Fibroblast of peridontal ligament (primary cell): ENCODE measurements around the gene EPHA4.

Experiments
- DNase-seq: peaks from one replicate; pipeline ENCODE4 v3.0.0-alpha.2; 2010; ENCODE audit errors: extremely low read depth

Gene EPHA4

DNA sequence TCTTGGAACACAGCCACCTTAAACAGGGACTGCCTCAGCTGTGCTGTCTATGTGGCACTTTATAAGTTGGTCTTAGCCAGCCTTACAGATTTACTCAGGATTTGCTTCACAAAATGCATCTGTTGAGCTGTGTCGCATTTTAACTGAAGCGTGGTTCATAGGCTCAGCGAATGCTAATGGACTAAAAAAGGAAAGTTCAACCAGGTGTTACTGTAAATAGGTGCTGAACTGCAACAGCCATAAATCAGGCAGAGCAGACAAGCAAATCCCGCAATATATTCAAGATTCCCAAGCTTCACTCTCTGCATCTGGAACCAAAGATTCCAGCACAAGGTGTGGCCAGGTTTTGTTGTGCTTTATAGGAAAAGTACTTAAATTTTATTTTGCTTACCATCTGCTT is 130.0 kb downstream of the EPHA4 start:
- DNase-seq: no peak

DNA sequence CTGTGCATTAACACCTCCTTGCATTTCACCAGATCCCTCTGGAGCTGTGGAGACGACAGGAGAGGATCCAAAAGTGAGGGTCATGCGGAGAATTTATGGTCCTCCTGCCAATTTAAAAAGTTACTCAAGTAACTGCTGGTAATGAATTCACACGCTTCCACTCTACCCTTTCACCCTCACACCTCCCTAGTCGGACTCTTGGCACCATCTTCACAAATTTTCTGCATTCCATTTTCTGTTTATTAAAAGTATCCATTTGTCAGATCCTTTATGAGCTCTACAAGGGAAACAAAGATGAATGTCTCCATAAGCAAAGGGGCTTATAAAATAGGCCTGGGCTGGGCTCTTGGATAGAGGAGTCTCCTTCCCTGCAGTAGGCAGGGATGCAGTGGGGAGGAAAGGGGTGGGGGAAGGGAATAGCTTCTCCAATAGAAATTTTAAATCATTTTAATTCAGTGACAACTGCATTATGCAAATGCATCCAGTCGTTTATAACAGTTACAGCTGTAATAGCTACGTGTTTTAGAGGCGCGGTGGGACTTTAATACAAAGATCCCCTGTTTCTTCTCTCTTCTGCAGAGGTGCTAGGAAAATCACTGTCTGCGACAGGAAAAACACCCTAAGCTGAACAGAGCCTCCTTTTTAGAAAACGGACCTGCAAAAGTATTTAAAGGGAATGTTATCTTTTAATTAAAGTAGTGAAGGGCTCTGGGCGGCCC is 132.2 kb downstream of the EPHA4 start:
- DNase-seq: no peak

DNA sequence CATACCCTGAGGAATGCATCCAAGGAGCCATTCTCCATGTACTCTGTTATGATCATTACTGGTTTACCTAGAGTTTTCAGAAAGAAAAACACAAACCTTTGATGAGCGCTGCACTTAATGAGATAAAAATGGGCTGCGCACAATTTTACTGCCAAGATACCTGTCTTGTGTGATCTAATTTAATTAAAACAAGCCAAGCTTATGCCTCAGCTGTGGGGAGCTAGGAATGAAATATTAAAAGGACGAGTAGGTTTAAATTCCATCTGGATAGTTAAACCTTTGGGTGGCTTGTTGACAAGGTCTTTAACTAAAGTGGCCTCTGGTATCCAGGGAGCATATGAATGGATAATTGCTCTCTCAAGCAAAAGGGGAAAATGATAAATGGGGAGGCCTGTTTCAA is 135.0 kb downstream of the EPHA4 start:
- DNase-seq: no peak

DNA sequence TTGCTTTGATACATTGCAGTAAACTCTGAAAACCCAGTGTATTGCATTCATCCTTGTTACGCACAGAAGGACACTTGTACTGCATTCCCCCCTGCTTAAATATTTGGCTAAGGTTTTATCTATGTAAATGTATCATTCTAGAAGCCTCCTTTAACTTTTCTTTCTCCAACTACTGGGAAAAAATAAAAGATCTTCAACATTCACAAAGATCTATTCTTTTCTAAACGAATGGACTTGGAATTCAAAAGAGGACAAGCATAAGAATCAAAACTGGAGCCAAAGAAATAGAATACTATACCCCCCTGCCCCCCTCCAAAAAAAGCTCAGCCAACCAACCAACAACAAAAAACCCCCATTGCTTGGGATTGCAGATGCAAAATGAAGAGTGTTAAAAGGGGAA is 136.9 kb downstream of the EPHA4 start:
- no peak for DNase-seq

DNA sequence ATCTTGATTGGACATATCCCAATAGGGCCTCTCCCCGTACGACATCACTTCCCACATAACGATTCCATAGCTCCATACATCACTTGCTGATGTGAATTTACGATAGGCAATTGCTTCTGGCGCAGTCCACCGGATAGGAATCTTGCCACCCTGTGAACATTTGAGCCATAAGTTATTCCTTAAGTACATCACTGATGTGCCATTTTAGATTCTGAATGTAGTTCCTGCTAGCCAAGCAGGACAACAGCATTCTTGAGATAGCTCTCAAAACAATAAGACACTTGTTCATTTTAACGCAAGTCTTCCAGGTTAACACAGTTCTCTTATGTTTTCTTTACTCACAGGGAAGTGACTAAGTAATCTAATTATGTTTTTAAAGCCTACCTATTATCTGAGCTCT is 138.0 kb downstream of the EPHA4 start:
- no peak for DNase-seq

DNA sequence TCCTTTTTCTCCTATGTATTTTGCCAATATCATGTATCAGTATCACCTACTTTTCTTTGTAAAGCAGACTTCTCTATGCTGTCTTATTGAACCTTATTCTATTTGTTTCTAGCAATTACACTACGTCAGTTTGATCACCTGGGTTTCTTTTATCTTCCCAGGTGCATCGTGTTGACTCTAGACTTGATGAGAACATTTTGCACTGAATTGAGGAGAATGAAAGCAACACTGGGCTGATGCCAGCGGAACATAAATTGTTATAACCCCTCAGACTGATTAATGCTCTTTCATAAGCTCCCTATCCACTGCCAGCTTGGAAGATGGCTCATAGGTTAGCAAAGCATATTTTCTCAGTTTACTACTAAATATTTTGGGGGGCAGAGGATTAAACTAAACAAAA is 140.6 kb downstream of the EPHA4 start:
- no peak for DNase-seq

DNA sequence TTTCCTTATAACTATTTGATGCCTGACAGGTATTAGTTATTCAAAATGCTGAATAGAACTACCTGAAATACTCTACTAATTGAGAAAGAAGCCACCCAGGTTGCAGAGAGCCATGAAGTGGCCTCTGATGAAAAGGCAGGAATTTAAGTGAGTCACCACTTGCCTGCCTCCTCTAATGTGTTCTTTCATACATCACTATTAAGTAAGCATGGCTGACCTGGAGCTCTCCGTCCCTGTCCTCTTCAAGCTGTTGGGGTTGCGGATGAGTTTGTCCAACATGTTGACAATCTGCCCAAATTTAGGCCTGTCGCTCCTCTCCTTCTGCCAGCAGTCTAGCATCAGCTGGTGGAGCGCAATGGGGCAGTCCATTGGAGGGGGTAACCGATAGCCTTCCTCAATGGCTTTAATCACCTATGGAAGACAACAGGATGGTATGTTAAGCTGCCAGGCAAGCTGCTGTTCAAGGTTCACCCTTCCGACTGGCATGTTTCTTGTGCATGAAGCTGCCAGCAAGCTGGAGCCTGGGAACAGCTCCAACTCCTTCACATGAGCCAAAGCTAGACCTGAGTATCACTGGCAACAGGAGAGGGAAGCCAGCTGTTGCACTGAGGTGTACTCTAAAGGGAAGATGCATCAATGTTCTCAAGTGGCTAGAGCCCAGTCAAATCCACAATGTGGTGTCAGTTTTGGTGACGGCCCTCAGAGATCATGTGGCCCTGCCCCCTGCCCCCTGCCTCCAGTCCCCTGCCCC is 142.2 kb downstream of the EPHA4 start:
- no peak for DNase-seq

DNA sequence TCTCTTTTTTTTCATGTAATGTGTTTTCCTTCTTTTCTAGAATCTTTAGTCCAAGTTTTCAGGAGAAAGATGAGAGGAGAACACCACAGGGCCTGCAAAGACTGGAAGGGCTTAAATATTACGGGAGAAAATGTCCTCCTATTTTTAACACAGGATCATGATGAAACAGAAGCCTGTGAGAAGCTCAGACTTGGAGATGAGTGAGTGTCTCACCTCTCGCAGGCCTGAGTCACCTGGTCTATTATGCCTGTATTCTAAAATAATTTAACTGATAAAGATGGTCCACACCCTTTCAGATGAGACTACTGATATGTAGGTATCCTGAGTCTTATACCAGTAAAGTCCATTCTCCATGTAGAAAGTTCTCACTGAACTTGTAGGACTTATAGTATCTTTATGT is 143.2 kb downstream of the EPHA4 start:
- DNase-seq: no peak

DNA sequence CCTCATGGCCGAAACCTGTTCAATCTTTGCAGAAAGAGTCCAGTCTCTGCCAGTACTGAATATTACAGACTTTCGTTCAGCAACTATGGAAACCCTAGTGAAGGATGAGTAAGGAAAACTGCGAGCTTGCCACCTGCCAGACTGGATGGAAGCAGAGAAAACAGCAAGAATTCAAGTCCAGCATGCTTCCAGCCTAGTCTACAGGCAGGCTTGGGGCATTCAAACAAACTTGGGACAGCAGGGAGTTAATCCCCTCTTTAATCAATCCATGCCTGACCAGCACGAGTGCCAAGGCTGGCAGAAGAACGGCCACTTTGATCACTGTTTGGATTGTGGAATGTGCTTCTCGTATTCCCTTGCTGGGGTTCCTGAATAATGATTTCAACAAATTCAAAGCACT is 145.2 kb downstream of the EPHA4 start:
- DNase-seq: no peak

DNA sequence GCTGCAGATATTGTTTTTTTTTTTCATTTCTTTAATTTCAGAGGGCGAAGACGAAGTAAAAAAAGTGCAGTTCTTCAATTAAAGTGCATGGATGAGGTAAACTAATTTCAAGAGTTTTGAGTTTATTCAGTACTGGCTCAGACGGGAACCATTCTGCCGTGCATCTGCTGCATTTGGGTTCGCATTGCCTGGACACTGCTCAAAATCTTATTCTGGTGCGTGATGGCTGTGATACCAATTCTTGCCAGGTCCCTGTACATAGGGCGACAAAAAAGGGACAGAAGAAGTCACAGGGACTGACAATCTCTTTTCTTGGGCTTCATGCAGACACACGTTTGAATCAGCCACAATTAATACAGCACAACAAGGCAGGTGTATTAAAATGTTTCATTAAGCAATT is 146.2 kb downstream of the EPHA4 start:
- DNase-seq: no peak

DNA sequence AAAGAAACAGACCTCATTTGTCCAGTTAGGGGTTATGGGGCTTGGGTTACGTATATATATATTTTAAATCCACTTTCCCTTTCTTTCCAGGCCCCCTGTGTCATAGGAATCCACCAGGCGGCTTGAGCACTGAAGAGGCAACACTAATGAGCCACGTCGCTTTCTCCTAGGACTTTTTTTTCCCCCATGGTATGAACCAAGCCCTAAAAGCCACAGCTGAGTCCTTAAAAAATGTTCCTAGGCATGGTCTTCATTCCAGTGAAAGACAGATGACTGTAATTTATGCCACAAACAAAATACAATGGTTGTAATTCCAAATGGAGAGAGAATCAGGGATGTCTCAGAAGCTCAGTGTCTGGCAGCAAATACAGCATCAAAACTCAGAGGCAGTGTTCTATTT is 146.8 kb downstream of the EPHA4 start:
- no peak for DNase-seq

DNA sequence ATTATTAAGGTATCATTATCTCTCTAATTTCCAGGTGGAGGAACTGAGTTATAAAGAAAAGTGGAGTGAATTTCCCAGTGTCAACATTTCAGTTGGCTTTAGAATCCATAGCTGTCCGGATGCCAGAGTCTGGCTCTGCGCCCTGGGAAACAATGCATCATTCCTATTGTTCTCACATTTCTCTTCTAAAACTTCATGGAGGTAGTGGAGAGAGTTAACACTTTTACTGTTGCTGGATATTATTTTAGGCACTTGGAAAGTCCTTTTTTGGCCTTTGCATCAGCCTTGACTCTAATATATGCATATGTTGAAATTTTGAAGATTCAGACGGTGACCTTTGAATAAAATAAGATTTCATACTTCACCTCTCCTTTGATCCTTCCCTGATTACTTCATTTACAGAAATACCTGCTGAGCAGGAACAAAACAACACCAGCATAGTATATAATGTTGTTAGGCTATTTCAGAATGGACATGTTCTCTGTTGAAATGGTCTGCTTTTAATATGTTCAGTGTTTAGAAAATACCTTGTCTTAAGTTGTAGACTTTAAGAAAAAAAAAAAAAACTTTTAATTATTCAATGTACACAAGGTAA is 148.8 kb downstream of the EPHA4 start:
- DNase-seq: peak; percentile 13

DNA sequence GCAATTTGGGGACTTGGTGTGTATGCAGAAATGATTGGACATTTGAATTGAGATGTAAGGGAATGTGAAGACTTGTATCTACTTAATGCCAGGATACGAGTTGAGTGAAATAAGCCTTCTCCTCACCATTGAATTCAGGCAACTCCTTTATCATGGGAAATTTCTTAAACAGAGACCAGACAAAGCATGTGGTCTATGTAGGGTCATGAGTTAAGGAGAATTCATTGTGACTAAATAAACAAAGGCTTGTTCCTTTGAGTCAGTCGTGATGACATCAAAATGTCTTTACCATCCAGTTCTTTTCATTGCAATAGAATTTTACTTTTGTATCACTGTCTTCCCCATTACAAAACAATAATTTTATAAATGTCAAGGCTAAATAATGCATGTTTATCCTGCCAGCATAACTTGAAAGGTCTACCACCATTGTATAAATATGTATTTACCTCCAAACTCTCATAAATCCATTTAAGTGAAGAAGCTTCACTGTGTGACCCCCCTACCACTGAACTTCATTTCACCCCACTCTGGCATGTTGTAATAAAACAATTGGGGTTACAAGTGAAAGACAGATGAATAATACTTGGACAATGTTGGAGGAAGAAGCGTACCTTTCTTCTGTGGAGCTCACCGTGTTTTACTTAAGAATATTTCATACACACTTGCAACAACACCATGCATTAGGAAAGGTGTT is 149.4 kb downstream of the EPHA4 start:
- no peak for DNase-seq

DNA sequence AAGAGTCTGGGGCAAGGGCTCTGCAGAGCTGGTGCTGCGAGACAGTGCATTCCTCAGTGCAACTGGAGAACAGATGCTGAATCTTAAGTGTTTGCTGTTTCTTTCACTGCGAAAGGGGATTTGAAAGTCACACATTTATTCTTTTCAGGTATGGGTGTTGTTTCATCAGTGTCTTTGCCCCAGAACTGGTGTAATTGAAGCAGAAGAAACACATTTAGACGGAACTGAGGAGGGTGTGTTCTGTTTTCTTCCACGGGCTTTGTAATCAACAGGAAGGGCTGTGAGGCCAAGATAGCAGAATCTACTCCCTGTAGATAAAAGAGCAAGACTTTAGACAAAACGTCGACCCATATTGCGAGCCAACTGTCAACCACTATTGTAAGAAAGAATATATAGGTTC is 151.9 kb downstream of the EPHA4 start:
- no peak for DNase-seq

DNA sequence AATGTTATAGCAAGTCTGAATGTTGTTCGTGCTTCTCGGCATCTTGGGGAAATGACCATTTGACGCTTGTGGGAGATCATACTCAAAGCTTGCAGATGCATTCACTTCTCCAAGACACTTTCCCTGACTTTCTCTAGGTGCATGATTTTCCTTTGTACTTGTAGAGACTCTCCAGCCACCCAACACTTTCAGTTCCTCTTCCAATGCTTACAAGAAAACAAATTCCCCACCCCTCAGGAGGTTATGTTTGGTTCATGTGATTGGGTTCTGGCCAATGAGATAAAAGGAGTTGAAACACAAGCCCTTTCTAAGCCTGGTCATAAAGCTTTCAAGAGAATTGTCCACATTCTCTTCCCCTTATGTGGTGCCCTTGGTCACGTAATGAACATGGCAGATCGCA is 156.3 kb downstream of the EPHA4 start:
- DNase-seq: no peak

DNA sequence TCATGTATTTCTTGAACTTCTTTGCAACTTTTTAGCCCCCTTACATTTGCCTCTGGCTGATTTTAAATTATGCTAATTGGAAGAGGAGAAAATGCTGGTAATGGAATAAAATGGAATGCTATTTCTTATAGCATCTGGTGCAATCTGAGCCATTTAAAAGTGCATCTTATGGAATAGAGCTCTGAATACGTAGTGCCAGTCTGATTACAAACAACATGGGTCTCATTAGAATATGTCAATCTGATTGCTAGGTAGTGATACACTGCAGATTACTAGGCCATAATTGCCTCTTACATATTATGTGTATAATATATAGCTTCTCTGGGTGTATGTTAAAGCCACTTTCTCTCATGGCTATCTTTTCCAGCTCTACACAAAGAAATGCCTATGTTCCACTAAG is 159.1 kb downstream of the EPHA4 start:
- DNase-seq: no peak

DNA sequence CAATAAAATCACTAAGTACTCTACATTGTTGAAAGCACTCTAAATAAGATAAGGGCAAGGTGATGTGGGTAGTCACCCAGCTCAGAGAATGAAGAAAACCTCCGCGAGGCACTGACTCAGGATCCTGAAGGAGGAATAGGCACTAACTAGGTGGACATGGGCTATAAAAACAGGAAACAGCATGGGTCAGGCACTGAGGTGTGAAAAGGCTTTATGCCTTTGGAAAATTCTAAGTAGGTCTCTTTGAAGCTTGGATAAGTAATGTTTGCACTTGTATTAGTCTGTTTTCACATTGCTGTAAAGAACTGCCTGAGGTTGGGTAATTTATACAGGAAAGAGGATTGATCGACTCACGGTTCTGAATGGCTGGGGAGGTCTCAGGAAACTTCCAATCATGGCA is 161.6 kb downstream of the EPHA4 start:
- no peak for DNase-seq

DNA sequence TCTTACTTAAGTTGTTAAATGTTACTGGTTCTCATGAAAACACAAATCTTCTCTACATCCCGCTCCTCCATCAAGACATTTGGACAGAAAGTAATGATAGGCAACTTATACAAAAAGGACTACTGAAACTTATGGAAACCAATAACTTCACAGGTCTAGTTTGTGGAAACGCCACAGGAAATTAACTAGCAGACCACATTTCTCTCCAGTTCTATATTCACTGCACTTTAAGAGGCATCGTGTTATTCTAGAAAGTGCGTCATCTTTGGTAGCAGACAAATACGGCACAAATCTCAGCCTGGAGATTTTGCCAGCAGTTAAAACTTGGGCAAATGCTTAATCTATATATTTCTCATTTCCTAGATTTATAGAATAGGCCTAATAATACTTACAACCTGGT is 164.3 kb downstream of the EPHA4 start:
- no peak for DNase-seq

DNA sequence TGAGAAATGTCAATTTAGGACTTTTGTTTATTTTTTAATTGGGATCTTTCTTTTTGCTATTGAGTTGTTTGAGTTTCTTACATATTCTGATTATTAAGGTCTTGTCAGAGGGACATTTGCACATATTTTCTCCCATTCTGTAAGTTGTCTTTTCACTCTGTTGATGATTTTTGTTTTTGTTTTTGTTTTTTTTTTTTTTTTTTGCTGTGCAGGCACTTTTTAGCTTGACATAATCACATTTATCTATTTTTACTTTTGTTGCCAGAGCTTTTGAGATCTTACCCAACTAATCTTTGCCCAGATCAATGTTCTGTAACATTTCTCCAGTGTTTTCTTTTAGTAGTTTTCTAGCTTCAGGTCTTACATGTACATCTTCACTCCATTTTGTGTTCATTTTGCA is 166.6 kb downstream of the EPHA4 start:
- DNase-seq: no peak

DNA sequence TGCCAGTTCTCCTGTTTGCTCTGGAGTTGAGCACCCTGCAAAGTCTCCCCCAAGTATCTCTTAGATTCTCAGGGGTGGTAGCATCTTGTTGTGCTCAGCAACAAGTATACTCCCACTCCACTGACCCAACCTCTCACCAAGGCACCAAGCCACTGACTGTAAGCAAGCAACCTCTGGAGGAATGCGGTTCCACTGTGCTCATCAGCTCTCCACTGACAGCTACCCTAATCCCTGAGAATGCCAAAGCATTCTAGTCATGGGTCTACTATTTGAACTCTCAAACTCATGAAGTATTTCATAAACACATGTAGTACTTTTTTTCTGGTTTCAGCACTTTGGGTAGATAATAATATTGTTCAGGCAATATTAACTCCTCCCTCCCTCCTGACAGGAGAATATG is 170.0 kb downstream of the EPHA4 start:
- DNase-seq: no peak

DNA sequence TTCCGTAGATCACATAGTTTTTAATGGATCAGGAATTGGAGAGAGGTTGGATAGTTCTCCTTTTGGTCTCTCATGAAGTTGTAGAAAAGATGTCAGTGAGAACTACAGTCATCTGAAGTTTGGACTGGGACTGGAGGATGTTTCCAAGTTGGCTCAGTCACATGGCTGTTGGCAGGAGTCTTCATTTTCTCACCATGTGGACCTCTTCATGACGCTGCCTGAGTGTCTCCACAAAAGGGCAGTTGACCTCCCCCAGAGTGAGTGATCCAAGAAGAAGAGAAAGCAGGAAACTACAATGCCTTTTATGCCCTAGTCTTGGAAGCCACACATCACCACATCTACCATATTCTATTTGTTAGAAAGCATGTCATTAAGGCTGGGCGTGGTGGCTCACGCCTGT is 171.7 kb downstream of the EPHA4 start:
- no peak for DNase-seq

DNA sequence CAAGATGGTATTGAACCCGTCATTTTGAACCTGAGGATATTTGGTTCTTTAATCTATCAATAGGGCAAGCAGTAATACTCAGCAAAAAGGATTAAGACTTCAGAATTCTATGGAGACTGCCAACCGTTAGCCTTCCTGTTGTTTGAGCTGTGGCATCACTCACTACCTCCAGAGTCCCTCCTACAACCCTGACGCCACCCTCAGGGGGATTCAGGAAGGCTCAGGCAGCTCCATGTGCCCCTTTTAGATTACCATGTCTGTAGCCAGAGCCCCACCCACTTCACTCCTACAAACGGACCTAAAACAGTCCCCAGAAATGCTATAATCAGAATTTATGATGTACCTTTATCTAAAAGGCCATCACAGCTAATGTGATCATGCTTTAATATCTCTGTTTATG is 172.9 kb downstream of the EPHA4 start:
- DNase-seq: no peak

DNA sequence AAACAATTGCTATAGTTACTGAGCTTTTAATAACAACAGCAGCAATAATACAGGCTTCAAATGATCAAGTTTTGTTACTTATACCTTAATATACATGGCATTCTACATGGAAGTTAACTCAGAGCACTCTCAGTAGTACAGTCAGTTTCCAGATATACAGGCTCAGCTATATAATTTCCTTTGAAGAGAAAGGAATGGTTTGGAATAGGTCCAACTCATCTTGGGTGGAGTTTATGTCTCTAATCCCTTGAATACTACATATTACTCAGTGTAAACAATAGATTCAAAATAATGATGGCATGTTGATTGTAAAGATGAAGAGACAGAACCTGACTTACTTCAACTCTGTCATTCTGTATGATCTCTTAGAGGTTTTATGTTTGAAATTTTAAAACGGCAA is 174.9 kb downstream of the EPHA4 start:
- no peak for DNase-seq
